ENCODE measurements around the gene MRPL9.

The MRPL9 gene

DNA sequence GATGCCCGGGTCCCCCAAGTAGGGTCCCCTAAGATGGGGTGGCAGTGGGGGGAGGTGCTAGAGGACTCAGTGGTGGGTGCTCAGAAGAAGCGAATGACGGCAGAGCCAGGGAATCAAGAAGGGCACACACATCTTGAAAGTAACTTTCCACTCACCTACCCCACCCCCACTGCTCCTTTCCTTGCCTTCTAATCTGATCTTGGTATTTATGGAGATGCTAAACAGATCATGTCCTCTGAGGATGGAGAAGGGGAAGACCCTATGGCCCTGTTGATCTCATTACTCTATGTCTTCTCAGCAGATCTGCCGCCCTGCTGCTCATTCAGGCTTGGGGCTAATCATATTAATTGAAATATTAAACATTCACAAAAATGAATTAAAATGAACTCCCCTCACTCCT, 44.6 kb downstream of the MRPL9 start:
- no peak for TF ChIP-seq EZH2phosphoT487 (IDR thresholded peaks at IDR 0.05; ENCODE audit: low read depth)
- TF ChIP-seq, protein P1, sequence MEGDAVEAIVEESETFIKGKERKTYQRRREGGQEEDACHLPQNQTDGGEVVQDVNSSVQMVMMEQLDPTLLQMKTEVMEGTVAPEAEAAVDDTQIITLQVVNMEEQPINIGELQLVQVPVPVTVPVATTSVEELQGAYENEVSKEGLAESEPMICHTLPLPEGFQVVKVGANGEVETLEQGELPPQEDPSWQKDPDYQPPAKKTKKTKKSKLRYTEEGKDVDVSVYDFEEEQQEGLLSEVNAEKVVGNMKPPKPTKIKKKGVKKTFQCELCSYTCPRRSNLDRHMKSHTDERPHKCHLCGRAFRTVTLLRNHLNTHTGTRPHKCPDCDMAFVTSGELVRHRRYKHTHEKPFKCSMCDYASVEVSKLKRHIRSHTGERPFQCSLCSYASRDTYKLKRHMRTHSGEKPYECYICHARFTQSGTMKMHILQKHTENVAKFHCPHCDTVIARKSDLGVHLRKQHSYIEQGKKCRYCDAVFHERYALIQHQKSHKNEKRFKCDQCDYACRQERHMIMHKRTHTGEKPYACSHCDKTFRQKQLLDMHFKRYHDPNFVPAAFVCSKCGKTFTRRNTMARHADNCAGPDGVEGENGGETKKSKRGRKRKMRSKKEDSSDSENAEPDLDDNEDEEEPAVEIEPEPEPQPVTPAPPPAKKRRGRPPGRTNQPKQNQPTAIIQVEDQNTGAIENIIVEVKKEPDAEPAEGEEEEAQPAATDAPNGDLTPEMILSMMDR (IDR thresholded peaks at IDR 0.05; ENCODE audit: low read depth, low read length) = no peak
- Histone ChIP-seq H3K9me3 (ENCODE audit: insufficient read depth, low read length) (no peaks in the 10 kb centered on the region), H3K4me2 (ENCODE audit: low read length) (no peak overlapping the region), H3K27me3 (ENCODE audit: low read depth, low read length) (peaks cover 62% of the 10 kb centered on the region), H2AFZ (ENCODE audit: low read depth, low read length) (no peak overlapping the region), H3K4me1 (ENCODE audit: low read length) (peaks cover 8% of the 10 kb centered on the region; the same call in 1 of the 2 replicates), H4K20me1 (ENCODE audit: insufficient read depth, low read length) (no peaks in the 10 kb centered on the region), H3K36me3 (replicated peaks; ENCODE audit: low read depth, low read length) (no peaks in the 10 kb centered on the region), H3K9ac (ENCODE audit: low read length) (no peak overlapping the region), H3K79me2 (ENCODE audit: low read length) (no peaks in the 10 kb centered on the region), H3K27ac (ENCODE audit: low read length) (no peak overlapping the region), H3K4me3 (ENCODE audit: low read length) (no peak overlapping the region)

DNA sequence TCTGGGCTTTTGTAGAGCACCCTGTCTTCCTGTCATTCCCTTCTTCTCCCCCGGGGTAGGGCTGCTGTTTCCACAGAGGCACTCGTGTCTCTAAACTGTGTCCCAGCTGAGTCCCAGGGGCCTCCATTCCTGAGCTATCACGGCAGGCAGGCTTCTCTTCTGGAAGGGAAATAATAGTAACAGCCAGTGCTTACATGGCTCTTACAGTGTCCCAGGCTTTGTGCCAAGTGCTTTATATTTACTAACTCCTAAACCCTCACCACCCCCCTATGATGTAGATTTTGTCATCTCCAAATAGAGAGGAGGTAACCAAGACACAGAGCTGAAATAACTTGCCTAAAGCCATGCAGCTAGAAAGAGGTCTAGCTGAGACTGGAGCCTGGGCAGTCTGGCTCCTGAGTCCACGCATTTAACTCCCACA, 45.3 kb downstream of the MRPL9 start:
- Histone ChIP-seq H3K4me2 (ENCODE audit: low read length) (no peak overlapping the region), H4K20me1 (ENCODE audit: insufficient read depth, low read length) (no peaks in the 10 kb centered on the region), H3K27me3 (ENCODE audit: low read depth, low read length) (peaks cover 62% of the 10 kb centered on the region), H3K4me1 (ENCODE audit: low read length) (peaks cover 10% of the 10 kb centered on the region), H3K36me3 (replicated peaks; ENCODE audit: low read depth, low read length) (no peaks in the 10 kb centered on the region), H3K27ac (ENCODE audit: low read length) (no peak overlapping the region), H2AFZ (ENCODE audit: low read depth, low read length) (no peak overlapping the region), H3K9me3 (ENCODE audit: insufficient read depth, low read length) (no peaks in the 10 kb centered on the region), H3K79me2 (ENCODE audit: low read length) (no peaks in the 10 kb centered on the region), H3K4me3 (ENCODE audit: low read length) (no peak overlapping the region), H3K9ac (ENCODE audit: low read length) (no peak overlapping the region)
- TF ChIP-seq EZH2phosphoT487 (IDR thresholded peaks at IDR 0.05; ENCODE audit: low read depth) = no peak
- TF ChIP-seq, protein P1 (IDR thresholded peaks at IDR 0.05; ENCODE audit: low read depth, low read length) = no peak

DNA sequence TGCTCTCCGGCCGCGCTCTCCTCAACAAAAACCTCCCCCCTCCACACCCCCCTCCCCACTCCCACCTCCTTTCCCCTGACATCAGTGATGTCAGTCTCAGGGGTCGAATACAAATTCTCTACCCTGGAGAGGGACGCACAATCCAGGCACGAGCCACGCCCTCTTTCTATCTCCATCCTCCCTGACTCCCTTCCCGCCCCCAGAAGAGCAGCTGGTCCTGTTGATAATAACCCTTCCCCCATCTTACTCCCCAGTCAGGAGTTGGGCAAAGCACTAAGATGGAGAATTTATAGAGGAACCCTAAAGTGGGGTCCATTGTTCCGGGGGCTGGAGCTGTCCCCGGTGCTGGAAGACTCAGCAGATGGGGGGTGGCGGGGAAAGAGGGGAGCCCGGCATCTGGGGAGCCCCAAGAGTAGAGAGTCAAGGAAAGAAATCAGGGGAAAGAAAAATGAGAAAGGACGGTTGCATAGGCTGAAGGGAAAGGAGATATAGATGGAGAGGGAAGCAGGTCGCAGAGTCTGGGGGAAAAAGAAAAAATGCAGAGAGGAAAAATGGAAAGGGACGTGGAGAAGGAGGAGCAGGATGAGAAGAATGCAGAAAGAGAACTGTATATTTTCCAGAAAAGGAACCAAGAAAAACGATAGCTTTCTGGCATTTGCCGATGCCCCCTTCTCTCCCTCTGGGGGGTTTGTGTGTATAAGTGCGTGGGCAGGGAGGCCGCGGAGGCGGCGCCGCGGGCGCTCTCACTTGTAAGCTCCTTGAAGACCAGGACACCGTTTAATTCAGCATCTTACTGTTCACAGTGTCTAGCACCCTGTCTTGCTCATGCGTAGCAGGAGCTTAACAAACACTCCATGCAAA, 46.3 kb downstream of the MRPL9 start, which contains the start of gene CELF3:
TSS of gene CELF3 (minus strand) at position 33 of the 861 bp plus-strand sequence. CDS start 783 bp downstream, outside the sequence.
- Histone ChIP-seq H4K20me1 (ENCODE audit: insufficient read depth, low read length) (no peaks in the 10 kb centered on the region), H2AFZ (ENCODE audit: low read depth, low read length) (no peak within 1 kb of the TSS), H3K4me3 (ENCODE audit: low read length) (no peak within 1 kb of the TSS)

DNA sequence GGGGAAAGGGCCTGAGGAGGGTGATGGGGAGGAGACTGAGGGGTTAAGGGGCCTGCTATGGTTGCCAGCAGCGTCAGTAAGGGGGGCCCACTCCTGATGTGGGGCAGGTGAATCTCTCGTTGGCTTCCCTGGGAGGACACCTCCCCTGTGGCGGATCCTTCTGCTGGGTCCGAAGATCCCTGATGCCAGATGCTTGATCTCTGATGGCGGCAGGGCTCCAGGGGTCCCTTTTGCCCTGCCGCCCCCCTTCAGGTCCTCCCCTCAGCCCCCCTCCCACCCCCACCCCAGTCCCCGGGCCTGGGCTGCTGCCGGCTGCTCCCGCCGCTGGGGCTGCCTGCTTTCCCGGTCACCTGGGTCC, 46.9 kb downstream of the MRPL9 start:
- no peaks in the 10 kb centered on the region for H3K79me2 ChIP-seq (ENCODE audit: low read length)
- H3K4me3 ChIP-seq (ENCODE audit: low read length) = no peak overlapping the region
- no peaks in the 10 kb centered on the region for H3K9me3 ChIP-seq (ENCODE audit: insufficient read depth, low read length)
- H3K4me2 ChIP-seq (ENCODE audit: low read length) = no peak overlapping the region
- no peaks in the 10 kb centered on the region for H3K36me3 ChIP-seq (replicated peaks; ENCODE audit: low read depth, low read length)
- TF ChIP-seq, protein P1 (IDR thresholded peaks at IDR 0.05; ENCODE audit: low read depth, low read length) = no peak
- no peak for TF ChIP-seq EZH2phosphoT487 (IDR thresholded peaks at IDR 0.05; ENCODE audit: low read depth)
- no peaks in the 10 kb centered on the region for H4K20me1 ChIP-seq (ENCODE audit: insufficient read depth, low read length)
- no peak overlapping the region for H3K27ac ChIP-seq (ENCODE audit: low read length)
- peaks cover 56% of the 10 kb centered on the region for H3K27me3 ChIP-seq (ENCODE audit: low read depth, low read length)
- no peak overlapping the region for H3K9ac ChIP-seq (ENCODE audit: low read length)
- H2AFZ ChIP-seq (ENCODE audit: low read depth, low read length) = no peak overlapping the region
- H3K4me1 ChIP-seq (ENCODE audit: low read length) = peaks cover 14% of the 10 kb centered on the region

More for the DNA sequence above, 46.3 kb downstream of the MRPL9 start, which contains the start of gene CELF3:
- no peaks in the 10 kb centered on the region for H3K79me2 ChIP-seq (ENCODE audit: low read length)
- H3K9me3 ChIP-seq (ENCODE audit: insufficient read depth, low read length) = no peaks in the 10 kb centered on the region
- H3K27ac ChIP-seq (ENCODE audit: low read length) = no peak within 1 kb of the TSS
- no peaks in the 10 kb centered on the region for H3K36me3 ChIP-seq (replicated peaks; ENCODE audit: low read depth, low read length)
- H3K27me3 ChIP-seq (ENCODE audit: low read depth, low read length) = peaks cover 58% of the 10 kb centered on the region
- H3K9ac ChIP-seq (ENCODE audit: low read length) = no peak within 1 kb of the TSS
- TF ChIP-seq EZH2phosphoT487 (IDR thresholded peaks at IDR 0.05; ENCODE audit: low read depth) = no peak
- TF ChIP-seq, protein P1 (IDR thresholded peaks at IDR 0.05; ENCODE audit: low read depth, low read length) = no peak
- peaks cover 14% of the 10 kb centered on the region for H3K4me1 ChIP-seq (ENCODE audit: low read length)
- no peak within 1 kb of the TSS for H3K4me2 ChIP-seq (ENCODE audit: low read length)
